ENCODE measurements around the gene LYPLA2. TPM values are rescaled to one million over a fixed set of nuclear protein-coding genes. Genes with fewer than 3 reads are reported as not detected.

Gene LYPLA2
- total RNA-seq (2022; extraction: Qiagen RNA extraction; ENCODE audit: low read depth), result 53.7 to 62.8 TPM (median 57.9 TPM) in 5 replicates

DNA sequence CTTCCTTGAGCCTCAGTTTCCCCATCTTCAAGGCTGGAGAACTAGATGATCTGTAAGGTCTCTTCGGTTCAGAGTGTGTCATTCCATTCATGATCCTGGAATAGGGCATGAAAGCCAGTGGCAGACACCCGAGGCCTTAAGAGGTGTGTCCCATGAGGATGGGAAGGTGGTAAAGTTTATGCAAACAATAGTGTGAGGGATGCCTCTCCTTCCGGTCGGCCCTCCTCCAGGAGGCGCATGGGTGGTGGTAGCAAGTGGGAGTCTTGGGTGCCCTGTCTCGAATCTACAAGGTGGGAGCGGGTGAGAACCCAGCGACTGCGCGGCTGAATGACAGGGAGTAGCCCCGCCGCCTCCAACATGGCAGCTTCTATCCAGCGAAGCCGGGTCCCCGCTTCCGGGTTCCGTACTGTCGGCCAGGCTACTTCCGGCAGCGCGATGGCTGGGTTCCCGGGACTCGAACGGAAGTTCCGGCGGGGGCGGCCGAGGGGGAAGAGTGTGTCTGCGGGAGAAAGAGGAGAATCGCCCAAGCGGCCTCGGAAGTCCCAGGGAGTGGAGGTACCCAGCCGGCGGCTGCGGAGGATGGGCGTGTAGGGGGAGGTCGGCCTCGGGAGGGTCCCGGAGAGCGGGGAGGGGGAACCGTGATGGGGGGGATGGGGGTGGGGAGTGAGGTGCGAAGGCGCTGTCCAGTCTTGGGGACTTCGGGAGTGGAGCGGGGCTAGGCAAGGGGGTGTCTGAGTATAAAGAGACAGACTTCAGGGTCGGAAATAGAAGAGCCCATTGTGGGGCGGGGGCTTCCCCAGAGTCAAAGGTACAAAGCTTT, at the start of gene LYPLA2:
LYPLA2 (plus strand) TSS at position 450 of the 820 bp plus-strand sequence. CDS start 1,538 bp downstream, outside the sequence.

DNA sequence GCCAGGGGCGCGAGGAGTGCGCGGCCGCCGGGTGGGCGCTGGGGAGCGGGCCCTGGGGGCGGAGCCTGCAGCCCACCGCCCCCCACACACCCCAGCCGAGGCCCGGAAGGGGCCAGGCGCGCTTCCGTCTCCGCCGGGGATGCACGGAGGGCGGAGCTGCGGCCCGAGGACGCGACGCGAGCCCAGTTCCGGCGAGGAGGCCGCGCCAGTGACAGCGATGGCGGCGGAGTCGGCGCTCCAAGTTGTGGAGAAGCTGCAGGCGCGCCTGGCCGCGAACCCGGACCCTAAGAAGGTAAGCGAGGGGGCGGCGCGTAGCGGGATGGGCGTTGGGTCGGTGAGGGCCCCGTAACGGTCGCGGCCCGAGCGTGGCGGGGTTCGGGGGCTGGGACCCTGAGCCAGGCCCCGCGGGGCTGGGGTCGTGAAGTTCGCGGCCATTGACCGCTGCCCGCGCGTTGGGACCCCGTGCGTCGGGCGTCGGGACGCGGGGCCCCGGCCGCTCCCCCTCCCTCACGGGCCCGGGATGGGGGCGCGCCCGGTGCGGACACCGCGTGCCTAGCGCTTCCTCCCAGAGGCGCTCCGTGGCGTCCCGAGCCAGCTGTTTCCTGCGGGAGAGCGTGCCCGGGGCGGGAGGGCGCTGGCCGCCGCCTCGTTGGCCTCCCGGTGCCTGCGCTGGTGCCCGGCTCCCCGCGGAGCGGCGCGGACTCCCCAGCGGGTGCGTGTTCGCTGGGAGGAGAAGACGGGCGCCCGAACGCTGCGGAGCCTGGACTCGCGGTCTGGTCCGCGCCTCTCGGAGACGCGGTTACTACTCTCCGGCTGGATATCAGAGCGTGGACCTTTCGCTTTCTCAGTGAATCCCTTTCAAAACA, 47.4 kb upstream of the LYPLA2 start, which contains the start of gene ELOA:
ELOA (plus strand) TSS at position 185 of the 866 bp plus-strand sequence; CDS start at position 218, 33 bp downstream.

DNA sequence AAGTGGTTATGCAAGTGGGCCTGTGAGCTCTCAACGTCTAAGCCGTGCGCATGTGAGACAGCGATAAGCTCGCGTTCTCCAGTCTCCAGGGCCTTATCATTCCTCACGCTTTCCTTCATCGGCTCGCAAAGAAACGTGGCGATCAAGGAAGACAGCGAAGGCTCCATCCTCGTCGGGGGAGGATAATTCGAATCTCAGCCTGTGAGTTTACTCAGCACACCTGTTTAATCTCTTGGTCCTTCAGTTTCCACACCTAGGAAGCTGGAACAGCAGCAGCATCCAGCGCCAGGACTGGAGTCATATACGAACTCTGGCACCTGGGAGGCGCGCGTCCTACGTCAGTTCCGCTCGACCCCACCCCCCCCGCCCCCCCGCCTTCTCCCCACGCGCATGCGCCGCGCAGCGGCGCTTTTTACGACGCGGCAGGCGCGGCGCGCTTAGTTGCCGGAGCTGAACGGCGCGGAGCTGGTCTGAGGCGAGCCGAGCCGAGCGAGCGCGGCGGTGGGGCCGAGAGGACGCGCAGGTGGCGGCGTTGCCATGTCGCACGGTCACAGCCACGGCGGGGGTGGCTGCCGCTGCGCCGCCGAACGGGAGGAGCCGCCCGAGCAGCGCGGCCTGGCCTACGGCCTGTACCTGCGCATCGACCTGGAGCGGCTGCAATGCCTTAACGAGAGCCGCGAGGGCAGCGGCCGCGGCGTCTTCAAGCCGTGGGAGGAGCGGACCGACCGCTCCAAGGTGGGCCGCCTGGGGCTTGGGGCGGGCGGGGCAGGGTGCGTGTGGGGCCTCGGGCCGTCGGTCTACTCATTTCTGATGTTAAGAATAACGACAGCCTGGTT, 12.7 kb upstream of the LYPLA2 start, which contains the start of gene PITHD1:
PITHD1 (plus strand) TSS at position 440 of the 836 bp plus-strand sequence; CDS start at position 538, 98 bp downstream.

DNA sequence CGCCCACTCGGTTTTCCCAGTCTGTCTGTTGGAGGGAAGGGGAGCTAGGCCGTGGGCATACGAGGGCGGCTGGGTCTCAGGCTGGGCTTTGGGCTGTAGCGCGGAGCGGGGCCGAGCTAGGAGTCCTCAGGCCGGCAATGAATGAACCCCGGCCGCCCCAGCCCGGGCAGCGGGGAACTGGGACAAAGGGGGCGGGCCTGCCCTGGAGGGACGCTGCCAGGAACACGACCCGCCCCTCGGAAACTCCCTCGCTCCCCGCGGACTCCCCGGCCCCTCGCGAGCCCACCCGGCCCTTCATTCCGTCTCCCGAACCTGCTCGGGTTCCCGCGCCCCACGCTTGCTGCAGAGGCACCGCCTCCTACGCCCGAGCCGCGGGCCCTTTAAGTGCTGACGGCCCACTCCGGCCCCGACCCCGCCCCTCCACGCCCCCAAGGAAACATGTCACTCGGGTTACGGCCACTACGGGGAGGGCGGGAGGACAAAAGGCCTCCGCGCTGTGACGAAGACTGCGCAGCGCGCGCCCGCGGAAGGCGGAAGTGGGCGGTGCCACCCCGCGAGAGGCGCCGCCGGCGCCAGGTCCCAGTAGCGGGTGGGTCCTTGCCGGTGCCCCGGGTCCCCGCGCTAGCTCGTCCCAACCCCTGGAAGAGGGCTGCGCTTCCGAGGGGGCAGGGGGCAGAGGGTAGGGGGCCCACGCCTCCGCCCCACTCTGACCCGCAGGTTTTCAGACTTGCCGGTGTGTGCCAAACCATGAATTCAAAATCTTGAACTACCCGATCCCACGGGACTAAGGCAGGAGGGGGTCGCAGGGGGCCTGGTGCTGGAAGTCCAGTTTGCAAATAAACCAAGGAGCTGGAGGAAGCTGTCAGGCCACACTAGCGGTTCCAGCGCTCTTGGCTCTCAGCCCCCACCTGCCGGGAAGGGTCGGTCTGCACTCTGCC, 9.7 kb downstream of the LYPLA2 start, which contains the start of gene GALE:
GALE (minus strand) TSS at position 355 of the 938 bp plus-strand sequence. CDS start 1,747 bp downstream, outside the sequence.

DNA sequence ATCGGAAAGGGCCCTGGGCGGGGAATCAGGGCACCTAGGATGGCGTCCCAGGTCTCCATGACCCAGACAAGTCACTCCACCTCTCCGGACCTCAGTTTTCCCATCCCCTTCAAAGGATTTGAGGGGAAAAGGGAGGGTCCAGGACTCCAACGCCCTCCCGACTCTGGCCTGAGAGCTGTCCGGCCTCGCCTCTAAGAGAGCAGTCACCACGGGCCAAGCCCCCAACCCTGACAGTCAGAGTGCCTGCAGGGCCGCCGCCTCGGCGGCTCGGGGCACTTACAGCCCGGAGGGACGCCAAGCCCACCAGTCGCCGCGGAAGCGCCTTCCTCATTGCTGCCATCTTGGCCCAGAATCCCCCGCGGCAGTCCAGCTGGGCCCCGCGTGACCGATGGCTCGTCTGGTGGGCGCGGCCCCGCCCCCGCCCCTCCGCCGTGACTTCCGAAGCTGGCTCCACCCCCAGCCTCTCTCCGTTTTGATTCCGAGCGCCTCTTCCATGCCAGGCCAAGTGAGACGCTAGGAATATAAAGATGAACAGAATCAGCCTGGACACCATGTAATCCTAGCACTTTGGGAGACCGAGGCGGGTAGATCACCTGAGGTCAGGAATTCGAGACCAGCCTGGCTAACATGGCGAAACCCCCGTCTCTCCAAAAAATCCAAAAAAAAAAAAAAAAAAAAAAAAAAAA, 34.3 kb downstream of the LYPLA2 start, which contains the start of gene HMGCL:
HMGCL (minus strand) TSS at position 354 of the 686 bp plus-strand sequence; CDS start at position 340, 14 bp downstream.

Other genes starting within 250 kb of the LYPLA2 start
- 250 to 414 TPM (median 352 TPM) in 5 replicates for gene ID3, start 231.6 kb upstream of the LYPLA2 start, total RNA-seq (2022; extraction: Qiagen RNA extraction; ENCODE audit: low read depth)
- 1,340 to 1,601 TPM (median 1,411 TPM) in 5 replicates for gene RPL11, start 99.3 kb upstream of the LYPLA2 start, total RNA-seq (2022; extraction: Qiagen RNA extraction; ENCODE audit: low read depth)
- gene ELOA, start 47.7 kb upstream of the LYPLA2 start, total RNA-seq (2022; extraction: Qiagen RNA extraction; ENCODE audit: low read depth), result 25.9 to 33.7 TPM (median 26.9 TPM) in 5 replicates
- gene PITHD1, start 12.7 kb upstream of the LYPLA2 start, total RNA-seq (2022; extraction: Qiagen RNA extraction; ENCODE audit: low read depth), result 31.0 to 42.0 TPM (median 38.2 TPM) in 5 replicates
- 68.2 to 85.6 TPM (median 72.5 TPM) in 5 replicates for gene GALE, start 9.6 kb downstream of the LYPLA2 start, total RNA-seq (2022; extraction: Qiagen RNA extraction; ENCODE audit: low read depth)
- gene HMGCL, start 34.3 kb downstream of the LYPLA2 start, total RNA-seq (2022; extraction: Qiagen RNA extraction; ENCODE audit: low read depth), result 10.7 to 14.7 TPM (median 13.0 TPM) in 5 replicates
- 6.7 to 11.3 TPM (median 9.7 TPM) in 5 replicates for gene FUCA1, start 77.1 kb downstream of the LYPLA2 start, total RNA-seq (2022; extraction: Qiagen RNA extraction; ENCODE audit: low read depth)
- not detected in 5 replicates for gene CNR2, start 122.2 kb downstream of the LYPLA2 start, total RNA-seq (2022; extraction: Qiagen RNA extraction; ENCODE audit: low read depth)
- 29.7 to 41.1 TPM (median 34.3 TPM) in 5 replicates for gene PNRC2, start 168.7 kb downstream of the LYPLA2 start, total RNA-seq (2022; extraction: Qiagen RNA extraction; ENCODE audit: low read depth)
- 65.5 to 94.6 TPM (median 85.0 TPM) in 5 replicates for gene SRSF10, start 189.2 kb downstream of the LYPLA2 start, total RNA-seq (2022; extraction: Qiagen RNA extraction; ENCODE audit: low read depth)

Data from A549 treated with RU486 at 1 μM for 4 hours (cell line).